HG02970 (cell line): ENCODE results near the gene ZNF133.
"Not testable (repeated sequence)": the region's sequence is repeated elsewhere in the genome, so short reads cannot be mapped to it uniquely, and the experiment has no call there.

Source experiments
- ATAC-seq: cut with Tn5 transposase; IDR thresholded peaks from one replicate; pipeline ENCODE4 v1.9.1; 2021; ENCODE audit warnings: mild to moderate bottlenecking, moderate library complexity, moderate number of reproducible peaks; ENCODE audit not compliant: unreplicated experiment, low FRiP score

ZNF133 gene

GRCh38 chr20:18279242-18279641 lies 9.1 kb upstream of the ZNF133 start:
- no peak for ATAC-seq

GRCh38 chr20:18284805-18285533 lies 3.4 kb upstream of the ZNF133 start:
- no peak for ATAC-seq

- ATAC-seq, result no peak
Measured at GRCh38 chr20:18287546-18287914, 797 bp upstream of the ZNF133 start.

GRCh38 chr20:18288749-18289267 lies 481 bp downstream of the ZNF133 start:
- ATAC-seq, result no peak

GRCh38 chr20:18289306-18289705 lies 979 bp downstream of the ZNF133 start:
- no peak for ATAC-seq

GRCh38 chr20:18299364-18299763 lies 11.0 kb downstream of the ZNF133 start:
- no peak for ATAC-seq

GRCh38 chr20:18304618-18305017 lies 16.3 kb downstream of the ZNF133 start:
- no peak for ATAC-seq

- ATAC-seq, result no peak
Measured at GRCh38 chr20:18307301-18307700, 19.0 kb downstream of the ZNF133 start.

GRCh38 chr20:18310051-18310450 lies 21.7 kb downstream of the ZNF133 start:
- ATAC-seq, result no peak

GRCh38 chr20:18310592-18310991 lies 22.3 kb downstream of the ZNF133 start:
- no peak for ATAC-seq

- no peak for ATAC-seq
Measured at GRCh38 chr20:18312723-18313122, 24.4 kb downstream of the ZNF133 start.

GRCh38 chr20:18313411-18313810 lies 25.1 kb downstream of the ZNF133 start:
- no peak for ATAC-seq

- no peak for ATAC-seq
Measured at GRCh38 chr20:18314786-18315406, 26.6 kb downstream of the ZNF133 start.

- no peak for ATAC-seq
Measured at GRCh38 chr20:18316166-18316565, 27.8 kb downstream of the ZNF133 start.

GRCh38 chr20:18321316-18321715 lies 33.0 kb downstream of the ZNF133 start:
- no peak for ATAC-seq

- ATAC-seq, result no peak
Measured at GRCh38 chr20:18321976-18322950, 33.9 kb downstream of the ZNF133 start.

GRCh38 chr20:18323705-18324104 lies 35.4 kb downstream of the ZNF133 start:
- no peak for ATAC-seq

- no peak for ATAC-seq
Measured at GRCh38 chr20:18324596-18325089, 36.3 kb downstream of the ZNF133 start.

GRCh38 chr20:18326990-18327389 lies 38.7 kb downstream of the ZNF133 start:
- no peak for ATAC-seq

GRCh38 chr20:18331694-18332093 lies 43.4 kb downstream of the ZNF133 start:
- no peak for ATAC-seq

GRCh38 chr20:18349749-18350148 lies 61.4 kb downstream of the ZNF133 start:
- ATAC-seq, result not testable (repeated sequence)
